HG02623 (cell line): ENCODE data around the gene INSRR.

Experiments used
- ATAC-seq: cut with Tn5 transposase; IDR thresholded peaks from one replicate; pipeline ENCODE4 v1.9.1; 2021; ENCODE audit warnings: moderate library complexity; ENCODE audit not compliant: unreplicated experiment

The INSRR gene

GRCh38 chr1:156809281-156809680 lies 49.6 kb downstream of the INSRR start:
- ATAC-seq, result no peak

GRCh38 chr1:156808186-156809030 lies 50.5 kb downstream of the INSRR start:
- ATAC-seq, result no peak

- no peak for ATAC-seq
Observed at GRCh38 chr1:156807627-156808026, 51.3 kb downstream of the INSRR start.

- ATAC-seq, result no peak
Observed at GRCh38 chr1:156806512-156807440, 52.1 kb downstream of the INSRR start.

GRCh38 chr1:156805766-156806511 lies 53.0 kb downstream of the INSRR start:
- ATAC-seq, result no peak

GRCh38 chr1:156804572-156805243 lies 54.2 kb downstream of the INSRR start:
- ATAC-seq, result no peak

- no peak for ATAC-seq
Observed at GRCh38 chr1:156804026-156804425, 54.9 kb downstream of the INSRR start.

- ATAC-seq, result no peak
Observed at GRCh38 chr1:156803086-156803851, 55.6 kb downstream of the INSRR start.

GRCh38 chr1:156802421-156802935 lies 56.4 kb downstream of the INSRR start:
- no peak for ATAC-seq

- no peak for ATAC-seq
Observed at GRCh38 chr1:156801409-156802121, 57.4 kb downstream of the INSRR start.

GRCh38 chr1:156797212-156797871 lies 61.6 kb downstream of the INSRR start:
- ATAC-seq, result no peak

- no peak for ATAC-seq
Observed at GRCh38 chr1:156796340-156797097, 62.4 kb downstream of the INSRR start.

GRCh38 chr1:156795787-156796186 lies 63.1 kb downstream of the INSRR start:
- no peak for ATAC-seq

GRCh38 chr1:156795374-156795733 lies 63.6 kb downstream of the INSRR start:
- no peak for ATAC-seq

GRCh38 chr1:156794506-156795373 lies 64.2 kb downstream of the INSRR start:
- ATAC-seq, result no peak
